ENCODE results near the gene THRB. TPM values are rescaled to one million over a fixed set of nuclear protein-coding genes. Genes with fewer than 3 reads are reported as not detected.

The THRB gene
- total RNA-seq, 1 experiment from 2014 or later: 2.6 TPM

DNA sequence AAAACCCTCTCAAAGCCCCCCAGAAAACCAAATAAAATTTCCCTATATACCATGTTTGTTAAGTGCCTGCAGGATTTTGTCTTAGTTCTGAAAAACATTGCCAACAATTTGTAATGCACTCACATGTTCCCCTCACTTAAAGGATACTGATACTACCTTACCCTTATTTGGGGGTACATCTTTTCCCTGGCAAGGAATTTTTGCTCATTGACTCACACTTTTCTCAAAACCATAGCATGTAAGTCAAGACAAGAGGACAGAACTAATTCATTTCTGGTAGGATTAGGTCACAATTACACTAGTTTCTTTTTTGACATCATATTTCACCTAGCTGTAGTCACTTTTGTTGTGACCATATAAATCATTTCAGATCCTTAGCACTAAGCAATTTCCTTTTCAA is 222.2 kb downstream of the THRB start:
- DNase-seq (ENCODE audit: low read depth): no peak

DNA sequence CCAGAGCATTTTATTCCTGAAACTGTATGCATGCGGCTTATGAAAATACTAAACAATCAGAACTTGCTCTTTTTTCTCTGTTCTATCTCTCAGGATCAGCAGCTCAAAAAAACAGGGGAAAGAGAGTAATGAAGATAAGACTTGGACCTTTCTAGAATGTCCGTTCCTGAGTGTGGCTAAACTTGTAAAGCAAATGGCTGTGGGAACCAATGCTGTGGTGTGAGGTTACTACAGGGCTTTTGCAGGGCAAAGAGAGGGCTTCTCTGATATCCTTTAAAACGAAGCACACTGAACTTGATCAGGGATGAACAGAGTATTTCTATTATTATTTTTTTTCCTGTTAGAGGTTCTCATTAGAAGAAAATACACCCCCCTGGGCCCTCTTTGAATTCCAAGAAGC is 223.4 kb downstream of the THRB start:
- no peak for DNase-seq (ENCODE audit: low read depth)

DNA sequence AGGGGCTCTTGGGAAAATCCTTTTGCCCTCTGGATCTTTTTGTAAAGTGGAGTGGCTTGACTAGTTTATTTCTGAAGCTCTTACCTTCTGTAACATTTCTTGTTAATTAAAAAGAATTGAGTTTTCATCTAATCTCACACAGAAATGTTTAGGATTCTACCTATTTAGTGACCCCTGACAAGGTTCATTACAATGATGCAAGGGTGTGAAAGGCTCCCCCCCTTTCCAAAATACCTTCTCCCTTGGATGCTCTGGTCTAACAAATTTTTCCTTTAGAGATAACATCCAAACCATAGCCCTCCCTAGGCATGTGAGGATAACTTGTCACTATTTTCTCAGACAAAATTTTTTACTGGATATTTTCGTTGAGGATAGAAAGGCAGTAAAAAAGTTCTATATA is 223.9 kb downstream of the THRB start:
- no peak for DNase-seq (ENCODE audit: low read depth)

DNA sequence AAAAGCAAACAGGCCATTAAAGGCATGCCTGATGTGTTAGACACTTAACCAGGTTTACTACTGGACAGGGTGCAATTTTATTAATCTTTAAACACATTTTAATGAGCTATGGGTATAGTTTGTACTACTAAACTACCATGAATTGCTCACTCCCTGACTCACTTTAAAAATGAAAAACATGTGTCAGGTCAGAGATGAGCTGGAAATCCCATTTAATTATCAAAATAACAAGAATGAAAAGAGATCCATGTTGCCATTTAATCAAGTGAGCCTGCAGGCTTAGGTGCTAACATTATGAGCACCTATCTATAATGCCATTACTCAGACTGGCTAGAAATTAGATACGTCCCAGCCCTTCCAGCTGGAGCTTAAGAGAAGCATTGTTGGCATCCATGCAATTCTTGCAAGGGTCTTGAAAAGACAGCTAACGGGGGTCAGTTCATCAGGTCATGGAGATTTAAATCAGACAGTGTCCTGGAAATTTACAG is 224.4 kb downstream of the THRB start:
- no peak for DNase-seq (ENCODE audit: low read depth)

DNA sequence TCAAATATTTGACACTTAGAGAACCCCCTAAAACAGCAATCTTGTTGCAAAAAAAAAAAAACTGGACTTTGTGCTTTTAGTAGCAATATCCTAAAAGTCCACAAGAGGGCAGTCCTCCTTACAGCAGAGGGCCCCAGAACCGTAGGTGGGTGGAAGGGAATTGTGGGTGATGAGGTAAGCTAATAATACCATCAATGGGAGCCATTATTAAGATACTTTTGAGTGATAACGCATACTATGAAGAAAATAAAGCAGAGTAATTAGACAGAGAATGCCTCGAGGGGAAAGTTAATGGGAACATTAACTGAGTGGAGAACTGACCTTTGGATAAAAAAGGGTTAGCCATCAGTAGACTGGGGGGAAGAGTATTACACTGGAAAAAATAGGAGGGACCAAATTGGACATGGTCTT is 229.9 kb downstream of the THRB start:
- peak; percentile 32 for DNase-seq (ENCODE audit: low read depth)

DNA sequence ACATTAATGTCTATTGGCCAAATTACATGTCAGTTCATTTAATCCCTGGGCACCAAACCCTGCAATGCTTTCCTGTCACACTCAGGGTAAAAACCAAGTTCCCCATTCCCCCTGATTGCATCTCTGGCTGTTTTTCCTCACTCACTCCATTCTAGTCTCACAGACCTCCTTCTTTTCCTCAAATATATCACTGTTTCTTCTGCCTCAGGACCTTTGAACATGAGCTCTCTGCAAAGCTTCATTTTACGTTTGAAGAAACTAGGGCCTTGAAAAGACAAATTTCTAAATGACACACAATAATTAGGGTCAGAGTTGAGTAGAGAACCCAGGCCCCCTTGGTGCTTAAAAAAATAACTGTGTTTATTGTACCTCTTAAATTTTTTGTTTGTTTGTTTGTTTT is 230.6 kb downstream of the THRB start:
- no peak for DNase-seq (ENCODE audit: low read depth)

DNA sequence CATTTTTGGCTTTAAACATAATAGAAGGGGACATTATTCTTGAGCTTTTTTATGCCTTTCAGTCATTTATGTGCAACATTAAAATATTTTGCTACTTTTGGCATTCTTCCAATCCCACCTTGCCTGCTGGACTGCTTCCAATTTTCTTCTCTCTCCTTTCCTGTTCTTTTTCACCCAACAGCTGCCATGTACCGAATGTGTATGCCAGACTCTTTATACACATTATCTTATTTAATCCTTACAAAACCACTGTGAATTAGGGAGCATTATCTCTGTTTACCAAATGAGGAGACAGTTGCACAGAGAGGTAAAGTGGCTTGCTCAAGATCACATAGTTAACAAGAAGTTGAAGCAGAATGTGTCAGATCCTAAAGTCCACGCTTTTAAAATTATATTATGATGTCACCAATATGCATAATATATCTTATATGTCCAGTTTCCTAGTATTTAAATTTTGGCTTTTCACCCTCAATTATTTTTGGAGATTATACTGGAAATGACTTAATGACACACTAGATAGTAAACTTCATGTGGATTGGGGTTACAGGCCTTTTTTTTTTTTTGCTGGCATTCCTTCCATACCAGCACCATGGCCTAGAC is 231.5 kb downstream of the THRB start:
- no peak for DNase-seq (ENCODE audit: low read depth)

DNA sequence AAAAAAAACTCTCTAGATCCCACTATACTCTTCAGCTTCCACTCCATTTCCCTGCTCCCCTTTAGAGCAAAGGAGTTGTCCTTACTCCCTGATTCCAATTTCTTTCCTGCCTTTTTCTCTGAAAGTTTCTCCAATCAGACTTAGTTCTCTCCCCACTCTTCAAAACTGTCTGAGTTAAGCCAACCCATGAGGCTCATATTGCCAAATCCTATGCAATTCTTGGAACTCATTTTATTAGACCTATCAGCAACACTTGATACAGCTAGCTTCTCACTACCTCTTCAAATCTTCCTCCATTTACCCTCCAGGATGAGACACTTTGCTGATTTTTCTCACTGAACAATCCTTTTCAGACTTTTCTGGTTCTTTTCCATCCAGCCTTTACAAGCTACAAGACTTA is 233.1 kb downstream of the THRB start:
- no peak for DNase-seq (ENCODE audit: low read depth)

DNA sequence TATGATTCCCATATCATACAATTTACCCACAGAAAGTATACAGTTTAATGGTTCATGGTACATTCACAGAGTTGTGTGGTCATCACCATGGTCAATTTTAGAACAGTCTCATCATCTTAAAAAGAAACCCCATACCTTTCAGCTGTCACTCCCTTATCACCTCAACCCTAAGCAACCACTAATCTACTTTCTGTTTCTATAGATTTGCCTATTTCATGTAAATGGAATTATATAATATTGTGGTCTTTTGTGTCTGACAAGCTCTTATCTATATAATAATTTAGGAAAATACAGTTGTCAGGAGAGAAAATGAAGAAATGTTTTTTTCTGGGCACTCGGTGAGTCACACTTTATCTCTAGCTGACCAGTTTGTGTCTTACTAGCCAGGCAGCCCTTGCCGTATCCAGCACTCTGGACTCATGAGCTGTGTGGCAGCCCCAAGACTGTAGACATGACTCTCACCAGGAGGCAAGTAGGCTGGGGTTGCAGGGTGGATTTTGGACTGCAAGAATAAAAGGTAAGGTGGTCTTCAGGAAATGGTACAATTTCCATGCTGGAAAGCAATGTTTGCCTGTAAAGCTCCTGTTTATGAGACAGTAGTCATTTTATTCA is 234.6 kb downstream of the THRB start:
- peak; percentile 18 for DNase-seq (ENCODE audit: low read depth)

DNA sequence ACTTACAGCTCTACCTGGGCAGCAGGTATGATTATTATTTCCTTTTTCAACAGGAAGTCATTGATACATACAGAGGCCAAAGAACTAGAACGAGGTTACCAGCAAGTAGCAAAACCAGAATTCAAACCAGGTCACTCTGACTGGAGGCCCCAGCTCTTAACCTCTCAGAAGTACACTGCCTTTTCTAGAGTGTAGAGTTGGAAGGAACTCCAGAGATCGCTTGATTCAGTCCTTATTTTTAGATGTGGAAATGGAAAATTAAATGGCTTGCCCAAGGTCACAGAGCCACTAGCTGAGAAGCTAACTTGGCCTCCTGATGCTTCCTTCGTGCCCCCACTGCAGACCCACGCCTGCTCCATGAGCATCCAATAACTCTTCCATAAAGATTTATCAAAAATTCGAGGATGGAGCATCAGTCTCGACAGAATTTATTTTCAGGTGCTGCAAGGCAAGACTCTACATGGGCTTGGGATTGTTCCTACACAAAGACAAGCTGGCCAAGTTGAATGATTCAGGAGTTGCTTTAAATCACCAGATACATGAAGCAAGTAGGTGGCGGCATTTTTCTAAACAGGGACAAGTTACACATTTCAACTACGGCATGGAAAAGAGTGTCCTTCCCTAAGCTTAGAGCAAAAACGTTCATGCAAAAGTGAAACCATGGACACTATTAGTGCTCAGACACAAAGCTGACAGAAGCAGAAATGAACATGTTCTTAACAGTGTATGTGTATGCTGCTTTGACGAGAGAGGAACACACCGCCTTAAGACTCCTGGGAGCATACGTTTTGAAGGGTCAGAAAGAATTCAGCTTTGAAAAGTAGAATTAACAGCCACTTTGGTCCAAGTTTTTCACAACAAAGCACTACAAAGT is 235.7 kb downstream of the THRB start:
- no peak for DNase-seq (ENCODE audit: low read depth)

DNA sequence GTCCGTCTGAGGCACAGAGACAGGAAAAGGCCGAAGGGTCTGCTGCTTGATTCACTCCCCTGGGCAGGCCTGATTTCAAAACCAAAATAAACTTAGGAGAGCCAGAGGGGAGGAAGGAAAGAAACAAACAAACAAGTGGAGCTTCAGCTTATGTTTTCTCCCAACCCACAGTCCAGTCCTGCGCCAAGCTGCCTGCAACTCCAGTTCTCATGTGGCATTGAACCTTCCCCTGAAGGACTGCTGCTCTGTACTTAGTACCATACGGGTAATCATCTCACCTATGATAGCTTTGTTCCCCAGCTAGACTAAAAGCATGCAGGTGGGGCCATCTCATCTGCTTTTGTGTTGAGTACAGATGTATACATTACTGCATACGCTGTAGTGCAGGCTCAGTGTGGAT is 236.4 kb downstream of the THRB start:
- DNase-seq (ENCODE audit: low read depth): no peak

DNA sequence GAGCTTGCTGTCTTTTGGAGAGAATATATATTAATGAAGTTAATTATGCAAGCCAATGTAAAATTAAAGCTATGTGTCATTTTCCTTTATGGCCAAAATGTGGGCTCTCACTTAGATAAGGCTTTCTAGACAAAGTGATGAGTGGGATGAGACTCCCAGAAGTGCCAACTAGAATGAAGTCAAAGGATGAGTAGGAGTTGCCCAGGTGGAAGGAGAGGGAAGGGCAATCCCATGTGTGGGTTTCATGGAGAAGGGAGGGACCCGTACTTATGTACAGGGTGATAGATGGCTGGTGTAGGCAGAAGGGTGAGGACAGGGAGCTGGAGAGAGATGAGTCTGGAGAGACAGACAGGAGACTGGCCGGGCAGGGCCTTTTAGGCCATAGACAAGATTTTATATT is 239.2 kb downstream of the THRB start:
- DNase-seq (ENCODE audit: low read depth): no peak

DNA sequence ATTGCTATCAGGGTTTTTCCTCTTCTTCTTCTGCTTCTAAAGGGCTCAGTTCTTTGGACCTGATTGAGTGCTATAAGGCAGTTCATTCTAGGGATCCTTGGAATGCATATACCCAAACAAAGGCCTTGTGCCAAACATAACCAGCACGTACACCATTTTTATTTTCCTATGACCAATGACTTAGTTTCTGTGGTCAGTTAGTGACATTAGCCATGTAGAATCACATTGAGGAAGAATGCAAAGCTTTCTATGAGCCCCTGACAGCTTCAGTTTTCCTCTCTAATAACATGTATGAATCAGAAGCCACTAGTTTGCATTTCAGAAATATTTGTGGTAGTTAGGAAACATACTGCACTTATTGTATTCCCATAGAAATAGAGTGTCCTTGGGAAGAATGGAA is 240.0 kb downstream of the THRB start:
- peak; percentile 80 for DNase-seq (ENCODE audit: low read depth)

DNA sequence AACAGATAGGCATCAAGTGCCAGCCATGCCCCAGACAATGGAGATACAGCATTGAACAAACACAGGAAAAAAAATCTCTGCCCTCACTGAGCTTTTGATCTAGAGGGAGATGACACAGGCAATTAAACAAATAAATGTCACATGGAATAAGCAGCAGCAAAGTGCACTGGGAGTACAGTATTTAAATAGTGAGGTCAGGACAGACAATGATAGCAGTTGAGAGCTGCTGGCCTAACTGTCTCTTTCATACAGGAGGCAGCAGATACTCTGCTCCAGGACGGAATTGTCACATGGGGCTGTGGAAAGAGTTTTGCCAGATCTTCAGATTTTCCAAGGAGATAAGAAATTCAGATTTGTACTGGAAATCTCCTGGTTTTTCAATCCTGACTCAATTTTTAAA is 241.3 kb downstream of the THRB start:
- DNase-seq (ENCODE audit: low read depth): no peak

DNA sequence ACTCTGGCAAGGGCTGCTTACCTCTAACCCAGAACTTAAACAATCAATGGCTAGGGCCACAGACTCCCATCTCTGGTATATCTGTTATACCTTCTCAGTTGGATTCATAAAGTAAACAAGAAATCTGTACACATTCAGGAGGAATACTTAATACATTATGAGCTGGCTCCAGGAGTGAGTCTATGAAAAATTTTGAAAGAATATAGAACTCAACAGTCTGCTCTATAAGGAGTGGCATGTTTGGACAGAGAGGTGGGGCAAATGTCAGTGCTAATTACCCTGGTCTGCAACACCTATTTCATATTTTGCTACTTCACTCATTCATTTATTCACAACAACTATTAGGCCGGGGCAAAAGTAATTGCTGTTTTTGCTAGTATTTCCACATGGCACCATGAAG is 245.1 kb downstream of the THRB start:
- no peak for DNase-seq (ENCODE audit: low read depth)

DNA sequence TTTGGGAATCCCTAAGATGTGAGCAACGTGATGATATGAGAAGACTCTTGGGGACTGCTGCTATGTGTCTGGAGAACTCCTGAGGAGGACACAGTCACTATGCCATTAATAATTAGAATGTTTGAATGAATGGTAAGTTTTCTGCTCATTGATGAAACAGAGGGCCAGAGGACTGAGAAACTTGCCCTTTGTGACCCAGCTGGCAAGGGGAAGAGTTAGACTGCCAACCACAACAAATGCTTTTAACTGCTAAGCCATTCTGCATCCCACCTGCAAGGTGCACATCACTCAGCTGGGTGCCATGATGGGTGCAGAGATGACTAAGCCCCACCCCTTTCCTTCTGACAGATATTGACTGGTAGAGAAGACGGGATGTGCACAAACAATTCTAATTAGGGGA is 249.6 kb downstream of the THRB start:
- DNase-seq (ENCODE audit: low read depth): no peak

DNA sequence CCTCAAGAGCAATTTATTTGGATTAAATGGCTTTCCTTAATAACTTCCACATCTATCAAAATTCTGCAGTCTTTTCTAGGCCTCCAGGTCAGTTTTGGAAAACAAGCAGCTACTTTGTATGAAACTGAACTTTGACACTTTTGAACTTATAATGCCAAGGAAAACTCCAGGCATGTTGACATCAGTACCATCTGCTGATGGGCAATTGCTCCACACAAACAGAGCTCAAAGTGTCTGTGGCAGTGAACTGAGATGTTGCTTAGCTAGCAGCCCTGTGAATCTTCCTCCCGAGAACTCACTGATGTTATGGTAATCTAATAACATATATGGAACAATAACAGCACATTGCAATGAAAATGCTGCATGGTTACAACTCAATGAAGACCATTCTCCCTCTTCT is 250.2 kb downstream of the THRB start:
- DNase-seq (ENCODE audit: low read depth): no peak

DNA sequence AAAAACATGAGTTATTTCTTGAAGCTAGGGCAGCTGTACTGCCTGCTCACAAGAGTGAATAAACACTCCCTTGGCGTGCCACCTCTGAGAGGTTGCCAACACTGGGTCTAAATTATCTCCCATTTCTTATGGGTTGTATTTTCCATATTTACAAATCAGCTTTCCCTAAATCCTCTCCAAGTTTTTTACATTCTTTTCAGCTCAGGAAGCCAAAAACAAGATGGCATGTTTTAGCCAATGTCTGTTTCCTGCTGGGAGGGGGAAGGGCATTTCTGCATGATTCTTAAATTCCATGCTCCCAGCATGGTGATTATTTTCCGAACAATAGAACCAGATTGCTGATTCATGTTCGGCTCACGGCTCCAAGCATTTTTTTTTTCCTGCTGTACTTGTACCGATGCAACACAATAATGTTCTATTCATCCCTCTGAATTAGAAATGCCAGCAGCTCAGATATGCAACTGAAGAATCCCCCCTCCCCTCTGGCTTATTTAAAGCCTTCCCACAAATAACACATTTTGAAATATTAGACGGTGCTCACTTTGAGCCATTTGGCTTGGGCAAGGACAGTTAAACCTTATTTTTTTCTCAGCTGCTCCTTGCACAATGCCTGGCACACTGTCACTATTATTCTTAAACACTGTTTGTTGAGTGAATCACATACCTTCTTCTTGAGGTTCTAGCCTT is 252.5 kb downstream of the THRB start:
- peak; percentile 80 for DNase-seq (ENCODE audit: low read depth)

DNA sequence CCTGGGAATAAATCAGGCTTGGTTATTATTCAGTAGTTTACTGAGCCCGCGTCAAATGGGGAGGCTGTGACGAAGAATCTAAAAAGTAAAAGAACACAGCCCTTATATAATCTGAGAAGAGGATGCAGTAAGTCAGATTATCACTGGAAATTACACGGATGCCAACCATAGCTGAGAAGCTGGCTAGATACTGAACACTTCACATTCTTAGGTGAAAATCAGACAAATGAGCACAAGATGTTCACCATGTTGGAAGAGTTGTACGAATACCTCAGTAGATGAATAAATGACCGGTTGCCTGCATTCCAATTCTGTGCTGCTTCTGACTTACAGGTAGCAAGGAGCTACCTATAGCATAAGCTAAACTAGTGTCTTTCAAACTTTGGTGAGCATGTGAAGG is 254.3 kb downstream of the THRB start:
- no peak for DNase-seq (ENCODE audit: low read depth)

DNA sequence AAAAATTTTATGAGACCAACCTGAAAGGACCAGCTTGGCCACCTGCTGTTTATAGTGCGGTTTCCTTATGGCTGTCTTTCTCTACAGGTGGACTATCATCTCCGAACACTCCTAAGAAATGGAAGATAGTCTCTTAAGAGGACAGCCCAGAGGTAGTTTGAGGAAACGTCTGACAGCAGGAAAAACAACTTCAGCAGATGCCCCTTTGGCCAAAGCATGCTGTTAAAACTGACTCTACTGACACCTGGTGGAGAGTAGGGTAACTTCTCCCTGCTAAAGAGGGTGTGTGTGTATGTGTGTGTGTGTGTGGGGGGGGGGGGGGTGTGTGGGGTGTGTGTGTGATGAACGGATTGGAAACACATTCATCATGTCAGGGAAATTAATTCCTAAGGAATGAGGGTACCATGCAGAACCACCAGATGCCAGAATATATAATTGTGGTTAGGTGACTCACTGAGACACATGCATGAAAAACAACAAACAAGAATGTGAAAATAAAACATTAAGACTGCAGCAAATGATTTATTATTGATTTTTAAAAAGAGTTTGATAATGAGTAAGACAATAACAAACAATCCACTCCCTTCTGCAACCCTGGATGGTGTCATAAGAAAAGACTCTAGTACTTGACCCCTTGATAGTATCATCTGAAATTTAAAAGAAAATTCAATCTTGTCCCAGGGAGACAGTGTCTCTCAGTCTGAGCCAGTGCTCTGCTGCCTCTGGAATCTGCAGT is 256.5 kb downstream of the THRB start:
- DNase-seq (ENCODE audit: low read depth): peak; percentile 95

DNA sequence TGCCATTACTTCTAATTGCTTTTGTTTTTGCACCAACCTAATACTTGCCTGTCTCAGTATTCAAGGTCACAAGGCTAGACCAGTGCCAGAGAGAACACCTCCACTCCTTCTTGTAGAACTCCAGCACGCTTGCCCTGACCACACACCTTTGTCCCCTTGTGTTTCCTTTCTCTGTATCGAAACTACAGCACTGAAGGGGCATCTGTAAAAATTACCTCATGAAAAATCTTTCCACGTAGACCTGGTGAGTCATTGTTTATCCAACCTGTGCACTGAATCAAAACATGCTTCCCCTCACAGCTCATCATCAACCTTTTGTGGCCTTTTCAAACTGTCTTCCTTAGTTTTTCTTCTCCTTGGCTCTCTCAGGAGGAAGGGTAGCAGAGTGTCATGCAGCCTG is 259.5 kb downstream of the THRB start:
- DNase-seq (ENCODE audit: low read depth): no peak

DNA sequence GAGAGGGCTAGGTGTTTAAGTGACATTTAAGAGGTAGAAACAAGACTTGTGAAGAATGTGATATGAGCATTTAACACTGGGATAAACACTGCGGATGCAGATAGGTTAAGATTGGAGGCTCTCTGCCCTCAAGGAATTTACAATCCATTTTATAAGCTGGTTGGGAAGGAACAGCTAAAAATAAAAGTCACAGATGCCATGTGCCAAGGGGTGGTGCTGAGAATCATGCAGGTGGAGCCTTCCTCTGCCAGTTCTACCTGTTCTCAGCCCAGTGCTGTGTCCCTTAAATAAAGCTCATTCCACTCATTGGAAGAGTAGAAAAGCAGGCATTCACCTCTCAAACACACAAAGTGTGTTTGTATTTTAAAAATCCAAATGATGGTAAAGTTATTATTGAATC is 261.9 kb downstream of the THRB start:
- DNase-seq (ENCODE audit: low read depth): no peak

Measured in LHCN-M2 (cell line).